ENCODE data around the gene FANCM.

The FANCM gene

DNA sequence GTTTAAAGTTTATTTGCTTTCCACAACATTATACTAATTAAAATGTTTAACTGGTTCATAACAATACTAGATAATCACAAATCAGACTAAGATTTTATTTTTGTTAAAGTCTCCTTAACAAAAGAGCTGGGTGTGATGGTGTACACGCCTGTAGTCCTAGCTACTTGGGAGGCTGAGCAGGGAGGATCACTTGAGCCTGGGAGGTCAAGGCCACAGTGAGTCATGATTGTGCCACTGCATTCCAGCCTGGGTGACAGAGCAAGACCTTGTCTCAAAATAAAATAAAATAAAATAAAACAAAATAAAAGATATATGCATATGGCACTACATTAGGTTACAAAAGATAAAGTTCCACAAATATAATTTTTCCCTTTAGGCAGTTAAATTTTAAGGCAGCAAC is 111.7 kb downstream of the FANCM start:
- no peak for DNase-seq

GRCh38 chr14:45249856-45250575 is 114.3 kb downstream of the FANCM start:
- no peak for DNase-seq
